Activated CD4-positive, alpha-beta T cell treated with anti-CD3 and anti-CD28 coated beads for 48 hours (primary cell): ENCODE measurements around the gene STMP1.
"Not testable (repeated sequence)": the region's sequence is repeated elsewhere in the genome, so short reads cannot be mapped to it uniquely, and the experiment has no call there.

Source experiments
- DNase-seq: peaks from one replicate; pipeline ENCODE4 v3.0.0-alpha.2; 2020

The STMP1 gene

GRCh38 chr7:135665042-135665441 lies 2.7 kb downstream of the STMP1 start:
- DNase-seq: no peak

- no peak for DNase-seq
Observed at GRCh38 chr7:135666156-135666555, 3.8 kb downstream of the STMP1 start.

DNA sequence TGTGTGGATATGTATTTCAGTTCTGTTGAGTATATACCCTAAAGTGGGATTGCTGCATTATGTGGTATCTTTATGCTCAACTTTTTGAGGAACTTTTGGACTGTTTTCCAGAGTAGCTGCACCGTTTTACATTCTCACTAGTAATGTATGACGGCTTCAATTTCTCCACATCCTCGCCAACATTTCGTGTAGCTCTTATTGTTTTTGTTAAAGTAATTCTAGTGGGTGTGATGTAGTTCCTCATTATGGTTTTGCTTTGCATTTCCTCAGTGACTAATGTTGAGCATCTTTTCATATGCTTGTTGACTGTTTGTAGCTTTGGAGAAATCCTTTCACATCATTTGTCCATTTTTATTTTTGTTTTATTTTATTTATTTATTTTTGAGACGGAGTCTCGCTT lies 4.5 kb downstream of the STMP1 start:
- DNase-seq: no peak

DNA sequence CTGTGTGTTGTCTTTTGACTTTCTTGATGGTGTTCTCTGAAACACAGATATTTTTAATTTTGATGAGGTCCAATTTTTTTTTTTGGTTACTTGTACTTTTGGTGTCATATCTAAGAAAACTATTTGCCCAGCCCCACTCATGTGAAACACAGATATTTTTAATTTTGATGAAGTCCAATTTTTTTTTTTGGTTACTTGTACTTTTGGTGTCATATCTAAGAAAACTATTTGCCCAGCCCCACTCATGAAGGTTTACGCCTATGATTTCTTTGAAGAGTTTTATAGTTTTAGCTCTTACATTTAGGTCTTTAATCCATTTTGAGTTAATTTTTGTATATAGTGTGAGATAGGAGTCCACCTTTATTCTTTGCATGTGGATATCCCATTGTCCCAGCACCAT lies 5.3 kb downstream of the STMP1 start:
- DNase-seq: not testable (repeated sequence)

GRCh38 chr7:135668852-135669395 lies 6.6 kb downstream of the STMP1 start:
- DNase-seq: not testable (repeated sequence)

DNA sequence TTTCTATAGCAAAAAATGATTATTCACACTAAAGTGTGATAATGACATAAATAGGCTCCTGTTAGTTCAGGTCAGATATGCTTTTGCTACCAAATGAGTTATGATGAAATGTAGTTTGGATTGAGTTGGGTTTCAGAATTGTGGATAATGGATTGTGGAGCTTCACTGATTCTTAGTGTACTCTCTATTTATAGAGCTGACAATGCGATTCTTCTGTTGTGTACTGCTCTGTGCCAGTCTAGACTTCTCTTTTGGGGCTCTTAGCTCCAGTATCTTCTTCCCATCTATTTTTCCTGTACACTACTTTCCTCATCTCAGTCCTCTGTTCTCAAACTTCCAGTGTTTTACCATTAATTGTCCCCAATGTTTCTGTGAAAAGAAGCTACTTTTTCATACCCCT lies 7.5 kb downstream of the STMP1 start:
- no peak for DNase-seq

DNA sequence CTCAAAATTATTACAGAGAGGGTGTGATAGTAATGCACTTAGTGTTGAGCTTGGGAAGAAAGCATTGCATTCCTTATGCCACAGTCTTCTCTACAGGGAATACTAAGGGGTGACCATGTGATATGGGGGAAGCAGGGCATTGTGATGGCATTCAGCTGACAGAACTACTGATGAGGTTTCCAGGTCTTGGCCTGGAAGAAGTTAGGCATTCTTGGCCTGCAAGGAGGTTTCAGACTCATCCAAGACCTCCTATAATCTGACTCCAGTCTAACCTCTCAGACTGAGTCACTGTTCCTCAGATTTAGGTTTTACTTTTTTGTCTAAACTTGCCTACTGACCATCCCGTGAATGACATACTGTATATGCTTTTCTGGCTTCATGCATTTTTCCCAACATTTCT lies 7.9 kb downstream of the STMP1 start:
- DNase-seq: no peak

DNA sequence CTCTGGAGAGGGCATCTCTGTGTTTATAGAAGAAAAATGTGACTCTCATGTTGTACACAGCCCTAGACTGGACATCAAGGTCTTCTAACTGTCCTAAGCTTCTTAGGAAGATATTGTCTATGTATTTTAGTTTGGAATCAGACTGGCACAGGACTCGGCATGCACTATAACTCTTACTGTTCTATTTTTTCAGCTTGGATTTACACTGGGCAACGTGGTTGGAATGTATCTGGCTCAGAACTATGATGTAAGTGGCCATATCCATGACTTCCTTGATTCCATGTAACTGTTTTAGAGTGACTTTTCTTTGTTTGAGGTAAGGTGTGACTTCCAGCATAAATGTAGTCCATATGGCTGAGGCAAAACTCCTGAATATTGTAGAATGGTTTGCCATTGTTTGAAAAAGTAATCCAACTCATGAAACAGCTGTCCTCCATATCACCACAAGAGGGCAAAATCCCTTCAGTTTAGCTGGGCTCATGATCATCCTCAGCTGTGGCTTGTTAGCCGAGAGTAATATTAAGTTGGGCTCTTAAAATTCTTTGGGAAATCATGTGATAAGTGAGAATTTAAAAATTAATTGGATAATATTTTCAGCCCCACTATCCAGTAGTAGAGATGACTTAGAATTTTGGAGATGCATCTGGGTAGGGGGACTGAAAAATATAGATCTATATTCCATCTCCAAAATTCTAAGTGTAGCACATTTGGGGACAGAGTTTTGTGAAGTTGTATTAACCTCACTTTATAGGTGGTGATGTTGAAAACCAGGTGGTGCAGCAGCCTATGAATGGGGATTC lies 10.4 kb downstream of the STMP1 start:
- DNase-seq: peak; percentile 8

GRCh38 chr7:135673360-135673706 lies 11.0 kb downstream of the STMP1 start:
- DNase-seq: no peak

GRCh38 chr7:135678612-135679575 lies 16.6 kb downstream of the STMP1 start:
- DNase-seq: no peak

GRCh38 chr7:135681762-135682161 lies 19.4 kb downstream of the STMP1 start:
- DNase-seq: no peak

DNA sequence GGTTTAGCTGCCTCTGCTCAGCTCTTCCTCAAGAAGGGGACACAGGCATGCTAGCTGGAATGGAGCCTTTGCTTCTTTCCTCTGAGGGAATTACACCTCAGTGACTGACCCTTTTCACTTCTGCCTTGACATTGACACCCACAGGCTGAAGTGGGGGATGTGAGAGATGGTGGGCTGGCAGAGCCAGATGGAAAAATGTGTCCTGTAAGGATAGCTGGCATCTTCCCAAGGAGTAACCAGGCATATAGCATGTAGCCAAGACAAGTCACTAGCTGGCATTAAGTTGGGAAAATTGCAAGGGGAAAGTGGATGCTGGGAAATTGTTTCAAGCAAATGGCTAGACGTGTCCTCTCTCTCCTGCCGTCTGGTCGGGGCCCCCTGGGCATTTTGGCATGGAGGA lies 19.9 kb downstream of the STMP1 start:
- DNase-seq: no peak

DNA sequence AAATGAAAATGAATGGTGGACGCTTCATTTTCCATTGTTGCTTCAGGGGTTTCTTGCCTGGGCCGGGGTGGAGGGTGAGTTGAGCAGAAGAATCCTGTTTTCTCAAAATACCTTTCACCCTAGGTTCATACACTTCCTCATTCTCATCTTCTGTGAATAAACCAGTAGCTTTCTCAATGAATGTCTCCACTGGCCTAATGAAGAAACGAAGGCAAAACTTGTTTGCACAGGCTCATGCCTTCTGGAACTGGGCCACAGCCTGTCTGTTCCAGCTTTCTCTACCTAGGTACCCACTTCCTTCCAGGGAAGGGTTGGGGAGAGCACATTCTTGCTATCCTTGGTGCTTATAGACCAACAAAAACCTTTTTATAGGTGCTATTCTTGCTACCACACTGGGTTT lies 21.3 kb downstream of the STMP1 start:
- no peak for DNase-seq

DNA sequence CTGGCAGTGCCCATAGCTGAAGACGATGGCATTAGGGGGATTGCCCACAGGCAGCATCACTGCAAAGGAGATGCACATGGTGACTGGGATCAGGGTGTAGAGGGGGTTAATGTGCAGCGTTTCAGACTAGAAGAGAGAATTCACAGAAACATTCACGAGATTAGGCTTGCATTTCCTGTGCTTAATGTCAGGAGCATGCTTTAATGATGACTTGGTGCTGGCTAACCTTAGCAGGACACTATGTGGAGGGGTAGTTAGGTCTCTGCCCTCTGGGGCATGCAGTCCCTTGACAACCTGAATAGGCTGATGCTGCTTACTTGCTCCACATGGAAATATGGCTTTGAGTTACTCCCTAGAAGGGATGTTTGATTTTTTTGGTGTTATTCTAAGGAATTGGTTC lies 21.8 kb downstream of the STMP1 start:
- no peak for DNase-seq

GRCh38 chr7:135684699-135685098 lies 22.4 kb downstream of the STMP1 start:
- no peak for DNase-seq

DNA sequence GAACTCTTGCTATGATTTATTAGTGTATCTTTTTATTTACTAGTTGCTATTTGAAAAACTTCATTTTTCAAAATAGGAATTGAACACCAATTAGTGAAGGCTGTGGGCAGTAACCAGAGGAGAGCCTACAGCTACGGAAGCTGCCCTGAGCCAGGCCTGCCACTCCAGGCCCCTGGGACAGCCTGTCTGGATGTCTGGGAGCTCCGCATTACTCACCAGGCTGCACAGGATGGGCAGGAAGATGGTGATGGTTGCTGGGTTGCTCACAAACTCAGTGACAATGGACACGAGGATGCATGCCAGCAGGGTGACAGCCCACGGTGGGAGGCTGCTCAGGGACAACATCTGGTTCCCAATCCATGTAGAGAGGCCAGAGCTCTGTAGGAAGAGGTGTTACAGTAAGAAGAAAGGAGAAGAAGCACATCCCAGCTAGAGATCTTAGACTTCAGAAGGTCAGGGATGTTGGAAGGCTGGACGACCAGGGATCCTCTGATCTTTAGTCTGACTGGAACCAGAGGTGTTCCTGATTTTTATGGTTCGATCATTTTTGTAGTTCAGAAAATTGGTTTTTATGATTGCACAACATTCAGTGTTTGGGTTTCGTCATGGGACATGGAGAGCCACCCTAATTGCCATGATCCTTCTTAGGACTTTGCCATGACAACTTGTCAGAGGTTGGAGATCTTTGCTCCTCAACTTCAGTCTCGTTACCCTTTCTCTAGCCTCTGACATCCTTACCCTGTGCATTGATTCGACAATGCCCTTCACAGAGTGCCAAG lies 23.2 kb downstream of the STMP1 start:
- DNase-seq: no peak

- no peak for DNase-seq
Observed at GRCh38 chr7:135687466-135687865, 25.2 kb downstream of the STMP1 start.

DNA sequence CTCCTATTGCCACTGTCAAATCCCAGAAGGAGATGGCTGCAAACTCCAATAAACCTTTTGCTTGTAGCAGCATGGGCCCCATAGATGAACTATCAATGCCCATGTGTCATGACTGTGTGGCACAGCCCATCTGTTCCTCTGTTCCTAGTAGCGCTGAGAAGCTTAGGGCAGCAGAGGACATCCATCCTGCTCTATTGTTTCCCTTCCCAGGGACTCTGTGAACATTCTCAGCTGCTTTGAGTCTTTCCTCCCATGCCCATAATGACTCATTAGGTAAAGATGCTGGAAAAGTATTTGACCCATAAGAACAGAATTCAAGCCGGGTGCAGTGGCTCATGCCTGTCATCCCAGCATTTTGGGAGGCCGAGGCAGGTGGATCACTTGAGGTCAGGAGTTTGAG lies 28.3 kb downstream of the STMP1 start:
- no peak for DNase-seq

GRCh38 chr7:135692055-135692454 lies 29.7 kb downstream of the STMP1 start:
- no peak for DNase-seq

DNA sequence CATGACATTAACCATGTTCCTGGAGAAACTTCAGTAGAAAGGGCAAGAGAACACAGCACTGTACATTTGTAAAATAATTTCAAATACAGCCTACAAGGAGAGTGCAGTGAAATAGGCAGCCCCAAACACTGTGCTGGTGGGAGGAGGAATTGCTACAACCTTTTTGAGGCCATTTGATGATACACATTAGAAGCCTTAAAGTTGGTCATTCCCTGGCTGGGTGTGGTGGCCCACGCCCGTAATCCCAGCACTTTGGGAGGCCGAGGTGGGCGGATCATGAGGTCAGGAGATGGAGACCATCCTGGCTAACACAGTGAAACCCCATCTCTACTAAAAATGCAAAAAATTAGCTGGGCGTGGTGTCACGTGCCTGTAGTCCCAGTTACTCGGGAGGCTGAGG lies 30.3 kb downstream of the STMP1 start:
- DNase-seq: not testable (repeated sequence)

GRCh38 chr7:135693558-135693957 lies 31.2 kb downstream of the STMP1 start:
- DNase-seq: no peak

- DNase-seq: no peak
Observed at GRCh38 chr7:135697276-135698049, 35.1 kb downstream of the STMP1 start.
